IPS DF 19.7 (cell line): ENCODE results near the gene CDH5.

Experiments used
- DNase-seq: peaks from one replicate; pipeline ENCODE4 v3.0.0-alpha.2; 2013; ENCODE audit warnings: low read depth, low spot score

Gene CDH5

DNA sequence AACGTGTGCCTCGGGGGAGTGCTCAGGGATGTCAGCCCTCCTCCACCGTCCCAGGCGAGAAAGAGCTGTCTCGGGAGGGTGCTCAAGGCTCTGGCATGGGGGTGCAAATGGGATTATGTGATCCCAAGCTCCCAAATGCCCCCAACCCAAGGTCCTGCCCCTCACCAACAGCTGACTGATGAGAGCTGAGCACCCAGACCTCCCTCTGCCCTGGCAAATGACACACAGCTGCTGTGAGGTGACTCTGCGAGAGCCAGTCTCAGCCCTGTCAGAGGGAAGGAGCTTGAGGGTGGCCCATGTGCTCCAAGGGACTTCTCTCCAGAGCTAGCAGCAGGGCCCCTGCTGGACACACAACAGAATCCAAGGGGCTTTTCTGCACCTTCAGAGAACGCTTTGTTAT, 7.7 kb downstream of the CDH5 start:
- no peak for DNase-seq

- no peak for DNase-seq
Measured at GRCh38 chr16:66375451-66375850, 9.0 kb downstream of the CDH5 start.

DNA sequence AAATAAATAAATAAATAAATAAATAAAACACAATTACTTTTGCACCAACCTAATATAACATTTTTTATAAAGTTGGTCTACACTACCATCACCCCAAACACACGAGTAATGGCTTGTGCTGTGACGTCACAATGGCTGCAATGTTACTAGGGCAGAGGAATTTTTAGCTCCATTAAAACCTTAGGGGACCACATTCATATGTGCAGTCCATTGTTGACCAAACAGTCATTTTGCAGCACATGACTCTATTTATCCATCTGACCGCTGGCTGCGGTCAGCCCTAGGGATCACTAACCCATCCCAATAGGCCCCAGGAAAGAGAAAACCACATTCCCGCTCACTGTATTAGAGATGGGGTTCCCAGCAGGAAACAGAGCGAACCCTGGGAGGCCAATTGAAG, 9.6 kb downstream of the CDH5 start:
- DNase-seq: no peak

GRCh38 chr16:66376577-66377305, 10.2 kb downstream of the CDH5 start:
- no peak for DNase-seq

DNA sequence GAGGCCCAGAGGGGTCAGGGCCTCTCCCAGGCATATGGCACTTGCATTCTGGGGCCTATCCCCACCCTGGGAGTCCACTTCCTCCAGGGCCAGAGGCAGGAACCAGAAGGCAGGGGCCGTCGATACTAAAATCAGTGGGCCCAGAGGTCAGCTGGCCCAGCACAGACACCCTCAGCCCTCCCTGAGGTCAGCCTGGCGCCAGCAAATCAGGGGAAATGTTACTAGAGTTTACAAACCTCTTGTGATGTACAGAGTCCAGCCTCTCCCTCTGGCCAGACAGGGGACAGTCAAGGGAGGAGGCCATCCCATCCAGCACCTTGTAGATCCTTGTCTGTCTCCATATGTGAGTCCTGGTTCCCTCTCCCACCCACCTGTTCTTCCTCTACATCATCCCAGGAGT, 10.8 kb downstream of the CDH5 start:
- no peak for DNase-seq

DNA sequence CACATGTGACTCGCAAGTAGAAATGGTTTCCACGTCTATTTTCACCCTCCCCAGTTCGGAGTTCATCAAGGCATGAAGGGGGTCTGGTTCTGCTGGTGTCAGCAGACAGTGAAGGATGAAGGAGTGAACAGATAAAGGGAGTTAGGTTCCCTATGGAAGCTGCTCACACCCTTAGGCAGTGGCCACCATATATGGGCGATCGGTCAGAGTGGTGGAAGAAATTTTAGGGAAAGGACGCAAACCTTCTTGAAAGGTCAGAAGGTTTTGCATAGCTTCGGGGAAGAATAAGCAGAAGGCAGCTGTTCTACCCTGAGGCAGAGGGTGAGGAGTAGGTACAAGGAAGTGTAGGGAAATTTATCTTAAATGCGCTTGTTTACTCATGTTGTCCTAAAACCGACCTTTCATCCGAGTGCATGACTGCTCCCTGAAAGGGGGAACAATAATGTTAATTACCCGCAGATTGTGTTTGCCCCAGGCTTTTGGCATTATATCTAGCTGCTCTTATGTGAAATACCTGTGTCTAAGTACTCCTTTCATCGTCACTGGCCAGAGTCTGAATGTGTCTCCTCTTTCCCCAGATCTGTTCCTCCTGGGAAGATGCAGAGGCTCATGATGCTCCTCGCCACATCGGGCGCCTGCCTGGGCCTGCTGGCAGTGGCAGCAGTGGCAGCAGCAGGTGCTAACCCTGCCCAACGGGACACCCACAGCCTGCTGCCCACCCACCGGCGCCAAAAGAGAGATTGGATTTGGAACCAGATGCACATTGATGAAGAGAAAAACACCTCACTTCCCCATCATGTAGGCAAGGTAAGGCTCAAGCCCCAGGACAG, 12.5 kb downstream of the CDH5 start:
- no peak for DNase-seq

- no peak for DNase-seq
Measured at GRCh38 chr16:66379571-66379941, 13.1 kb downstream of the CDH5 start.

GRCh38 chr16:66380421-66380820, 13.9 kb downstream of the CDH5 start:
- no peak for DNase-seq

DNA sequence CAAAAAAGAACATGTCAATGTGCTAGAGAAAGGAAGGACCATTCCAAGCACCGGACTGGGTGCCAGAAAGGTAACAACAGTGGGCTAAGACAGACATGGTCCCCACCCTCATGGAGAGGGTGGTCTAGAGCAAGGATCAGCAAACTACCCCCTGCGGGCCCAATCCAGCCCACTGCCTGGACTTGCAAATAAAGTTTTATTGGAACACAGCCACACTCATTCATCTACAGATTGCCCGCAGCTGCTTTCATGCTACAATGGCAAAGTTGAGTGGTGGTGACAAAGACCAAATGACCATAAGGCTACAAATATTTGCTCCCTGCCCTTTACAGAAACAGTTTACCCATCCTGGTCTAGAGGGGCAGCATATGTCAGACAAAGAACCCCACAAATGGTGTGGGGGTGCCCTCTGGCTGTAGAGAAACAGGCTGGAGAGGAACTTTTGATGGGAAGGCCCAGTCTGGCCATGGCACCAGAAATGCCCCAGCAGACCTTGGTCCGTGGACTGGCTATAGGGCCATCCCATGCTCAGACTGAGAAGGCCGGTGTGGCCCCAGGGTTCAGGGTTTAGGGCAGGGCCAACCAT, 15.2 kb downstream of the CDH5 start:
- no peak for DNase-seq

DNA sequence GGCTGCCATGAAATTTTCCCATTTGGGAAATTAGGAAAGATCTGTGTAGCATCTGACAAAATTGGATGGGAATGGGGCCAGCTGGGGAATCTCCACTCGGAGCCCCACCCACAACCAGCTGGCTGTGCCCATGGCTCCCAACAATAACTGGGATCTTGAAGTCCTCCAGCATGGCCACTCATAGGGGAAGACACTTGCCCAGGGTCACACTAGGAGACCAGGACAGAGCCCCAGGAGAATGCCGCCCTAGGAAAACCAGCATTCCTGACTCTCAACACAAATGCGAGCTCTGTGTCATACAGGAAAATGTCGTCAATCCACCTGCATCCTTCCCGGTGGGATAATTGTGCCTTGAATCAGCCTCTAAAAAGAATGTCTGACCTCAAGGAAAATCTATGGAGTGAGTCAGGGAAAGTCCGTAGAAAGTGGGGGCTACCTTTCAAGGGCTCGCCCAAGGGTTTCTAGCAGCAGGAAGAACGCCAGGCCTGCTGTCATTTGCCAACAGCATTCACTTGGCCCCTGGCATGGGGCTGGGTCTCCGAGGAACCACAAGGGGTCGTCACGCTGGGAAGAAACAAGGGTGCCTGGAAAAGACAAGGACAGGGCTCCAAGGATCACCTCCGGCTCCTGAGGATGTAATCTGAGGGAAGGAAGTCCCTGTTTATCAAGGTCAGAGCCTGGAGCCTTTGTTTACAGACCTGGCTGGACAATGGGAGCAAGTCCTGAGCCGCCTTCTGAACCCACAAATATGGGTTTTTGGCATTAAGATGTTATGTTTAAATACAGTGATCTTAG, 15.9 kb downstream of the CDH5 start:
- no peak for DNase-seq

- DNase-seq: peak; percentile 52
Measured at GRCh38 chr16:66382966-66383299, 16.4 kb downstream of the CDH5 start.

GRCh38 chr16:66383551-66383950, 17.1 kb downstream of the CDH5 start:
- no peak for DNase-seq

- no peak for DNase-seq
Measured at GRCh38 chr16:66385415-66385814, 18.9 kb downstream of the CDH5 start.

GRCh38 chr16:66386629-66387622, 20.4 kb downstream of the CDH5 start:
- DNase-seq: no peak

- no peak for DNase-seq
Measured at GRCh38 chr16:66387817-66388332, 21.4 kb downstream of the CDH5 start.

DNA sequence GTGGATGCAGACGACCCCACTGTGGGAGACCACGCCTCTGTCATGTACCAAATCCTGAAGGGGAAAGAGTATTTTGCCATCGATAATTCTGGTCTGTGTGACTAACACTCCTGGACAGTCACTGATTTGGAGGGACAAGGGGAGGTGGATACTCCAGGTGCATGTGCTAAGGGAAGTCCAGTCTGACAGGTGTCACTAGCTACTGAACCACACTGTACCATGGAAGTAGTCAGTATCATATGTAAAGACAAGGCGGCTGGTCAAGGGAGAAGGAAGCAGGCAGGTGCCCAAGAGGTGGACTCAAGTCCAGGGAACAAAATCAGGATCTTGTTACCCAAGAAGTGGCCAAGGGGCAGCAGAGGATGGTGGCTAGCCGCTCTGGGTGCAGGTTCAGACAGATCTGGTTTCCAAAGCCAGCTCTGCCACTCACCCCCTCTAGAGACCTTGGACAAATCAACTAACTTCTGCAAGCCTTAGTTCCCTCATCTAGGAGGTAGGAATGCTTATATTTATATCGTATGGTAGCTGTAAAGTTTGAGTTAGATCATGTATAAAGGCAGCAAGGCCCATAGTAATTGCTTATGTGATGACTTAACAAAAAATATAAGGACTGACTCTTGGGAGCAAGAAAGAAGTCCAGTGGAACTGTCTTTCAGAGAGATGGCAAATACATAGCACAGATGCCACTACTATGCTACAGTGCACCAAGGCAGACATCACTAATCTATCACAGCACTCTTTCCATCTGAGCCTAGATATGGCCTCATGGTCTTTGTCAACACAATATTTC, 22.1 kb downstream of the CDH5 start:
- DNase-seq: no peak

DNA sequence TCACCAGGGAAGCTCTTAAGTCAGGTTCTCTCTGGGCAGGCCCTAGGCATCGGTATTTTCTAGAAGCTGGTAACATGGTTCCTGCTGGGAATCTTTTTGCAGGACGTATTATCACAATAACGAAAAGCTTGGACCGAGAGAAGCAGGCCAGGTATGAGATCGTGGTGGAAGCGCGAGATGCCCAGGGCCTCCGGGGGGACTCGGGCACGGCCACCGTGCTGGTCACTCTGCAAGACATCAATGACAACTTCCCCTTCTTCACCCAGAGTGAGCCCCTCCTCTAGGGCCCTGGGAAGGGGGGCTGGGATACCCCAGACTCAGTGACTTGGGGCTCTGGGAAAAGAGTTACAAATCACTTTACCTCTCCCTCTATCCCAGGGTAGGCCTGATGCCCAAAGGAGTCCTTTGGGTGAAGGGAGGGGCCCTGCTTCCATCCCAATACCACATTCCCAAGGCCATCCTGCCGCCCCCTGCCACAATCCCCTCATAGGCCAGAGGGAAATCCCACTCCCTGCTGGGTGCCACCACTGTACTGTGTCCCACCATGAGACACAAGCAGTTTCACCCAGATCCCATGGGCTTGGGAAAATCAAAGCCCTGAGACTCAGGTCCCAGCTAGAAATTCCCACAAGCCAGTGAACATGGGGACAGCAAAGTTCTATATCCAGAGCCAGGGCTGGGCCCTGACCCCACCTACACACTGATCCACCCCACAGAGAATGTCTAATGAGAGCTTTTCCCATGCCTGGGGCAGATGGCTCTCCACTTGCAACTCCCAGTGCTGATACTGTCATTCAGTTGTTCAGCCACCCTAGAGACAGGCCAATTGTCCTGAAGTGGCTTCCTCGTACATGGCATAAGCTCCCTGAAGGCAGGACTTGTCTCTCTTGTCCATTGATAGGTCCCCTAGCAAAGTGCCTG, 23.0 kb downstream of the CDH5 start:
- no peak for DNase-seq

DNA sequence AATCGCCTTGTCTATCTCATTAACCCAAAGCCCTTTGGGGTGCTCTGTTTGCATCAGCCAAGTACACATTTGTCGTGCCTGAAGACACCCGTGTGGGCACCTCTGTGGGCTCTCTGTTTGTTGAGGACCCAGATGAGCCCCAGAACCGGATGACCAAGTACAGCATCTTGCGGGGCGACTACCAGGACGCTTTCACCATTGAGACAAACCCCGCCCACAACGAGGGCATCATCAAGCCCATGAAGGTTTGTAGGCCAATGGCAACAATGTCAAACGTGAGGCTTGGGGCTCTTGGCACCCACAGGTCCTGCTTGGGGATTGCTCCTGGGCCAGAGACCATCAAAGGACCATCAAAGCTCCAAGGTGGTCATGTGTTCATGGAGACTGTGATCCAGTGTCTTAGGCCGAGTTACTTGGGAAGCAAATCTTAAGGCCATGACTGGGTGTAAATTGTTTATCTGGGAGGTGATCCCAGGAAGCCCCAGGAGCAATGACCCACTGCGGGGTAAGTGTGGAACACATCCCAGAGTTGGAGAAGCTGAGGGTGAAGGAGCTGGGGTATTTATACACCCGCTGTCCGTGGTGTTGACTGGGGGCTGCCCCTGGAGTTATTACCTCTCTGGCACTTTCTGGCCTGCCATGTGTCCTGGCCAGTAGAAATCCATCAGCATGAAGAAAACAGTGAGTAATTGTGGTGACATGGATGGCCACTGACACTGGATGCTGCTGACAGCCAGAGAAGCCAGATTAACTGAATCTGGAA, 24.0 kb downstream of the CDH5 start:
- DNase-seq: no peak
